Activated B cell treated with CpG ODN at 0.5 μM for 24 hours (primary cell): Measurements from ENCODE around the gene COBL. TPM values are rescaled to one million over a fixed set of nuclear protein-coding genes. Genes with fewer than 3 reads are reported as not detected.

Experiments used
- ATAC-seq: fragments of 200-7000 bp; cut with Tn5 transposase; one replicate; pipeline ENCODE4 v1.10.0; 2021; ENCODE audit warnings: low read depth, mild to moderate bottlenecking, moderate library complexity
- CTCF ChIA-PET: fragments of 350-600 bp; sonication (Branson Sonifier 250); formaldehyde crosslinking; loops from one replicate; lab custom pipeline; 2021; ENCODE audit warnings: antibody characterized with exemption; lab: Charles Lee
- POLR2A ChIA-PET: fragments of 350-600 bp; sonication (Branson Sonifier 250); formaldehyde crosslinking; loops from one replicate; lab custom pipeline; 2021; ENCODE audit warnings: antibody characterized with exemption; lab: Charles Lee
- DNase-seq: peaks from one replicate; pipeline ENCODE4 v3.0.0; 2022
- H3K27ac Mint-ChIP-seq: one replicate; pipeline ENCODE4 v1.8.0; 2020; ENCODE audit warnings: mixed read lengths
- H3K27me3 Mint-ChIP-seq: one replicate; pipeline ENCODE4 v1.8.0; 2021; ENCODE audit warnings: mixed read lengths
- H3K36me3 Mint-ChIP-seq: one replicate; pipeline ENCODE4 v1.8.0; 2021; ENCODE audit warnings: low read depth, mixed read lengths
- H3K4me1 Mint-ChIP-seq: one replicate; pipeline ENCODE4 v1.8.0; 2021; ENCODE audit warnings: mixed read lengths
- H3K4me3 Mint-ChIP-seq: one replicate; pipeline ENCODE4 v1.8.0; 2020; ENCODE audit warnings: mild to moderate bottlenecking, mixed read lengths
- H3K9me3 Mint-ChIP-seq: one replicate; pipeline ENCODE4 v1.8.0; 2020; ENCODE audit warnings: mixed read lengths
- CTCF ChIP-seq: fragments of 200-600 bp; IDR thresholded peaks from one replicate; pipeline ENCODE4 v1.8.0; 2022; ENCODE audit warnings: antibody characterized with exemption, mild to moderate bottlenecking
- intact Hi-C: fragments of 100-400 bp; cut with micrococcal nuclease; formaldehyde crosslinking; loops from one replicate; pipeline ENCODE4 v1.15.1; 2024
- total RNA-seq: library from RNA; stranded (reverse); gene quantifications from 2 replicates; pipeline ENCODE4 v1.2.3, GENCODE V29; 2022

The COBL gene
- total RNA-seq, 1 donor from 2014 or later = not detected

- Mint-ChIP-seq H3K36me3 (no peaks in the 10 kb centered on the region), H3K27ac (no peak overlapping the region), H3K4me3 (no peak overlapping the region), H3K4me1 (peaks cover 16% of the 10 kb centered on the region), H3K27me3 (peaks cover 9% of the 10 kb centered on the region), H3K9me3 (no peaks in the 10 kb centered on the region)
- ChIA-PET CTCF (interaction anchor here (5.0 kb wide), 1 partner anchor 1066 kb away, joined by 120 read pairs; the partner anchor contains the start of gene ZPBP), POLR2A (no interaction called here)
- no peak for TF ChIP-seq CTCF
- intact Hi-C loops = no loop called here
- ATAC-seq = no peak
- DNase-seq = no peak
Measured at GRCh38 chr7:51158742-51159445, 157.7 kb downstream of the COBL start.

GRCh38 chr7:51158211-51158610, 158.4 kb downstream of the COBL start:
- no peak for TF ChIP-seq CTCF
- DNase-seq (no peak), ATAC-seq (no peak)
- ChIA-PET CTCF (interaction anchor here (5.0 kb wide), 1 partner anchor 1065 kb away, joined by 120 read pairs; the partner anchor contains the start of gene ZPBP), POLR2A (no interaction called here)
- no peaks in the 10 kb centered on the region for H3K9me3 Mint-ChIP-seq
- peaks cover 12% of the 10 kb centered on the region for H3K27me3 Mint-ChIP-seq
- no peaks in the 10 kb centered on the region for H3K36me3 Mint-ChIP-seq
- no peak overlapping the region for H3K27ac Mint-ChIP-seq
- intact Hi-C loops = no loop called here
- H3K4me1 Mint-ChIP-seq = peaks cover 16% of the 10 kb centered on the region
- no peak overlapping the region for H3K4me3 Mint-ChIP-seq

GRCh38 chr7:51154201-51154600, 162.4 kb downstream of the COBL start:
- Mint-ChIP-seq H3K27ac (no peak overlapping the region), H3K9me3 (no peaks in the 10 kb centered on the region), H3K36me3 (no peaks in the 10 kb centered on the region), H3K4me1 (peaks cover 13% of the 10 kb centered on the region), H3K4me3 (no peak overlapping the region), H3K27me3 (peaks cover 15% of the 10 kb centered on the region)
- TF ChIP-seq CTCF = no peak
- no peak for DNase-seq
- ATAC-seq = no peak
- CTCF ChIA-PET = interaction anchor here (1.7 kb wide), 1 partner anchor 9 kb away, joined by 6 read pairs; no protein-coding TSS in a partner anchor
- POLR2A ChIA-PET = no interaction called here
- intact Hi-C loops = no loop called here

GRCh38 chr7:51152706-51153200, 163.9 kb downstream of the COBL start:
- no peak for ATAC-seq
- no peak overlapping the region for H3K27ac Mint-ChIP-seq
- no peaks in the 10 kb centered on the region for H3K36me3 Mint-ChIP-seq
- ChIA-PET CTCF (interaction anchor here (1.7 to 2.6 kb wide), 3 partner anchors 8 to 10 kb away, joined by 6 to 12 read pairs (median 10); no protein-coding TSS in a partner anchor), POLR2A (no interaction called here)
- H3K9me3 Mint-ChIP-seq = peaks cover 5% of the 10 kb centered on the region
- peaks cover 9% of the 10 kb centered on the region for H3K4me1 Mint-ChIP-seq
- TF ChIP-seq CTCF = no peak
- intact Hi-C loops = no loop called here
- DNase-seq = no peak
- peaks cover 8% of the 10 kb centered on the region for H3K27me3 Mint-ChIP-seq
- H3K4me3 Mint-ChIP-seq = no peak overlapping the region

GRCh38 chr7:51151455-51151854, 165.2 kb downstream of the COBL start:
- ChIA-PET POLR2A (no interaction called here), CTCF (interaction anchor here (2.3 to 2.6 kb wide), 2 partner anchors 9 to 12 kb away, joined by 10 to 12 read pairs; no protein-coding TSS in a partner anchor)
- peaks cover 9% of the 10 kb centered on the region for H3K9me3 Mint-ChIP-seq
- no peaks in the 10 kb centered on the region for H3K36me3 Mint-ChIP-seq
- no peak for TF ChIP-seq CTCF
- H3K27me3 Mint-ChIP-seq = peaks cover 8% of the 10 kb centered on the region
- DNase-seq (no peak), ATAC-seq (no peak)
- no peak overlapping the region for H3K4me3 Mint-ChIP-seq
- peaks cover 4% of the 10 kb centered on the region for H3K4me1 Mint-ChIP-seq
- H3K27ac Mint-ChIP-seq = no peak overlapping the region
- intact Hi-C loops = no loop called here
